A673 (cell line): ENCODE results near the gene ARHGAP12.

Experiments used
- CTCF ChIP-seq: fragments of 300-800, 200-600 bp; sonication (generic); conservative IDR thresholded peaks from 2 replicates; pipeline ENCODE4 v1.5.1; 2017; ENCODE audit warnings: low read depth, mild to moderate bottlenecking, antibody characterized with exemption, low read length, moderate library complexity, mixed read lengths
- EZH2 ChIP-seq: fragments of 200-600 bp; sonication (generic); IDR thresholded peaks from 2 replicates; pipeline ENCODE4 v1.6.1; 2017; ENCODE audit warnings: borderline replicate concordance, low read depth, mild to moderate bottlenecking, mixed read lengths, antibody characterized with exemption, low read length; ENCODE audit not compliant: poor library complexity, severe bottlenecking

- TF ChIP-seq CTCF (no peak), EZH2 (no peak)
Measured at GRCh38 chr10:31953480-31953879, 24.8 kb upstream of the ARHGAP12 start.
